Anterior cingulate cortex (tissue), 58 donors: ENCODE measurements around the gene RNASE2.
"Not testable (repeated sequence)": the region's sequence is repeated elsewhere in the genome, so short reads cannot be mapped to it uniquely, and the experiment has no call there.

Source experiments
- DNase-seq, 58 donors: peaks; one replicate each; lab custom pipeline; 2025; lab: John Stamatoyannopoulos, UW

Gene RNASE2

DNA sequence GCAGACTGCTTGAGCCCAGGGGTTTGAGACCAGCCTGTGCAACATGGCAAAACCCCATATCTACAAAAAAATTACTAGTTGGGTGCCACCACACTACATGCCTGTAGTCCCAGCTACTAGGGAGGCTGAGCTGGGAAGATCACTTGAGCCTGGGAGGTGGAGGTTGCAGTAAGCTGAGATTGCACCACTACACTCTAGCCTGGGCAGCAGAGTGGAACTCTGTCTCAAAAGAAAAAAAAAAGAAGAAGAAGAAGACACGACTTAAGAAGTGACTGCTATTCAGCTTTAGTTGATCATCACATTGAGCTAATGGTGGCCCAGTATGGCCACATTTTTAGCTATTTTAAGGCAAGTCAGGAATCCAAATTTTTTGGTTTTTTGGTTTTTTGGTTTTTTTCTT, 25.6 kb downstream of the RNASE2 start:
- DNase-seq, result no peak

DNA sequence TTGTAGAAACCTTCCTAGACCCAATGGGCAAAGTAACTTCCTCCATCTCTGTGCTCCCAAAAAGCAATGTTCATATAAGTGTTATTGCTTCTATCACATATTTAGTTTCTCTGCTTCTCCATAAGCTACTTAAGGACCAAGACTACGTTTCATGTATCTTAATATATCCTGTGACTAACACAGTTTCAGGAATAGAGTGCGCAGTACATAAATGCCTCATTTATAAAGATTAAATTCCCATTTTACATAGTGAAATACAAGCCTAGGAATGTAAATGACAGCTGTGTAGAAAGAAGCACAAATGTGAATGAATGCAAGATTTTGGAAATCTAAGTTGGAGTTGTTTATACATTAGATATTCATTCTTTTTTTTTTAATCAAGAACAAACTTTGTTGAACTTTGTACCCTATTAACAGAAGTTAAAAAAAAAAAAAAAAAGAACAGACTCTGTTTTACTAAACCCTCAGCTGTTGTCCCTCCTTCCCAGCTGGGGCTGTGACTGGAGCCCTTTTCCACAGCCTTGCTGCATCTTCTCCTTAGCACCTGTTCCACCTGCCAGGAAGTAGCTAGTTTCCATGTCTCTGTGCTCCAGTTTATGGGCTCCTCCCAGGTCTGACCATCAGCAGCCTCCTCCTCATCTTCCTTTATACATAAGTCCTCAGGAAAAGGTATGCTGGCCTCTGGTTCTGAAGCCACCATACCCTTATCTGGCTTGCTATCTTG, 27.5 kb downstream of the RNASE2 start:
- DNase-seq, result no peak

DNA sequence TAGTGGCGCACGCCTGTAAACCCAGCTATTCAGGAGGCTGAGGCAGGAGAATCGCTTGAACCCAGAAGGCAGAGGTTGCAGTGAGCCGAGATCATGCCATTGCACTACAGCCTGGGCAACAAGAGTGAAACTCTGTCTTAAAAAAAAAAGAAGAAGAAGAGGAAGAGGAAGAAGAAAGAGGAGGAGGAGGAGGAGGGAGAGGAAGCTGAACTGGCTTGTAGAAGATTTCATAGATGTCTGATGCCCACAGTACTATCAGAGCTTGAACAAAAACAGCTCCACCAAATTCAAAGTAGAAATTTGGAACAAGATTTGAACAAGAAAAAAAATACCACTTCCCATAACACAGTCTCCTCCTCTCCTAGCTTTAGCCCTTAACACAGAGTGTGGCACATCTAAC, 30.4 kb downstream of the RNASE2 start:
- not testable (repeated sequence) for DNase-seq

DNA sequence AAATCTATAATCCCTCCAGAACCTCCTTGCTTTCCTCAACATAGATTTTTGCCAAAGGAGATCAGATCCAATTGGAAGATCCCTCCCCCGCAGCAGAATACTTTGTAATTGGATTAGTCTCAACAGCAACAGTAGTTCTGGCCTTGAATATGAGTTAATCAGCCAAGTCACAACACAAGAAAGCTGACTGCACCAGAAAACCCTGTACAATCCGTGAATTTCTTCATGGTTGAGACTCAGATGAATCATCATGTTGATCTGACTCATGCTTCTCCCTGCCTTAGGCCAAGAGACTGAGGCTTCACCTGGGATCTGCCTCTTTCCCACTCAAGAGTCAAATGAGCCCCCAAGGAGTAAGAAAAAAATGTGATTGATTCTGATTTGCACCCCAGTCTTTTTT, 31.5 kb downstream of the RNASE2 start:
- peak in 5 of 58 donors; percentile 0 to 46 (median 5) for DNase-seq

DNA sequence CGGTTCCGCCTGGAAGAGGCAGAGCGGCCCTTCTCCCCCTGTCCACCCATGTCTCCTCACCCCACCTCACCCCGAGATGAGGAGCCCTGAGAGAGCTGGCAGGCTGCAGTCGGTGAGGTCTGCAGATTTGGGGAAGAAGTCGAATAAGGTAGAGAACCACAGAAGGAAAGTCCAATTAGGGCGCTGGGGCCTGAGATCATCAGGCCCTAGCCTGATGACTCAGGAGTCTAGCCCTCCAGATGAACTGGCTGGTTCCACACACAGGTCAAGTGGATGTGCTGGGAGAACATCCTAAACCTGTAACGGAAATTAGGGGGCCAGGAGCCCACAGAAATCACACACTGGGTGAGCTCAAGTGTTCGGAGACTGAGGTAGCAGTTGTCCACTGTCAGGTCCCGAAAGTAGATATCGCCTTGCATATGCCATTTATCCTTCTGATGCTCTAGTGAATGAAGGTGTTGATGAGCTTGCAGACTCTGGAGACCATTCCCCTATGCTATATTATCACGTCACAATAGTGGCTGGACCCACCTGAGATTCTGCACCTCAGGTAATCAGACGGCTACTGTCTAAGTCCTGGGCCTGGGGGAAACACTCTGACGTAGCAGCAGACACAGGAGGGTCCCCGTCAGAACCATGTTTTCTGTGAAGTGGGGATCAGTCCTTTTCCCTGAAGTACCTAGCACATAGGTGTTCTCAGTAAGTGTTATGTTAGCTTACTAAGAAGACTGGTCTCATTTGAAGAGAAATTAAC, 33.6 kb downstream of the RNASE2 start:
- peak in 2 of 58 donors; percentile 4 to 6 for DNase-seq

DNA sequence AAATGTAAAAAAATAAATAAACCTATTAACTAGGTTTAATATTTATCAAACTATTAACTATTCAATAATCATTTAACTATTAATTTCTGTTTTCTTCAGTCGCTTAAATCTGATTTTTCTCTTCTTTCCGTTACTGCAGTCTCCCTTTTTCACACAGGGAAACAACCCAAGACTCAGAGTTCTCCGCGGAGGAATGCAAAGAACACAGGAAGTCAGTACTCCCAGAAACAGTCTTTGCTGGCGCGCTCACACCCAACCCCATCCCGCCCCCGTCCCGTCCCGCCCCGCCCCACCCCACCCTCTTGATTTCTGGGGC, 34.1 kb downstream of the RNASE2 start:
- DNase-seq, result no peak

DNA sequence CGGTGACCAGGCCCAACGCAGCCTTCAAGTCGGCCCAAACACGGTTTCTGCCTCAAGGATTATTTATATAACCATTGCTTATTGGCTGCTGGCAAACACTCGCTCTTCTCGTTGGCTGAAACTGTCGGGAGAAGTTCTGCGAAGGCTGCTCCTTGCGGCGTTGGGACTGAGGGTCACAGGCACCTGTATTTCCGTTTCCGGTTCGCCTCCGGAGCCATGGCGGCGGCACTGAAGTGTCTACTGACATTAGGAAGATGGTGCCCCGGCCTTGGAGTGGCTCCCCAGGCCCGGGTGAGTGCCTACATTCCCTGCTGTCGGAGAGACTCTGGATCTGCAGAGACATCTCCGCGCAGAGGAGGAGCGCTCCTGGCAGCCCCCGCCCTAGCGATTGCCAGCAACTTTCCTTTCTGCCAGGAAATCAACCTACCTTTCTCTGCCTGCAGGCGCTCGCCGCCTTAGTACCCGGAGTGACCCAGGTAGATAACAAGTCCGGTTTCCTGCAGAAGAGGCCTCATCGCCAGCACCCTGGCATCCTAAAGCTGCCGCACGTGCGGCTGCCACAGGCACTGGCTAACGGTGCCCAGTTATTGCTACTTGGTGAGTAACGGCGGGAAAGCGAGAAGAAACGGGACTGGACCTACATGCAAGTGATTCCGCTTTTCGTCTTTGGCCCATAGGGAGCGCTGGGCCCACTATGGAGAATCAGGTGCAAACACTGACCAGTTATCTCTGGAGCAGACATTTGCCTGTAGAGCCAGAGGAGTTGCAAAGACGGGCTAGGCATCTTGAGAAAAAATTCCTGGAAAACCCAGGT, 34.7 kb downstream of the RNASE2 start, which contains the start of gene METTL17:
METTL17 (plus strand) TSS at position 194 of the 814 bp plus-strand sequence; CDS start at position 217, 23 bp downstream.
- peak; percentile 53 to 96 (median 86) for DNase-seq

DNA sequence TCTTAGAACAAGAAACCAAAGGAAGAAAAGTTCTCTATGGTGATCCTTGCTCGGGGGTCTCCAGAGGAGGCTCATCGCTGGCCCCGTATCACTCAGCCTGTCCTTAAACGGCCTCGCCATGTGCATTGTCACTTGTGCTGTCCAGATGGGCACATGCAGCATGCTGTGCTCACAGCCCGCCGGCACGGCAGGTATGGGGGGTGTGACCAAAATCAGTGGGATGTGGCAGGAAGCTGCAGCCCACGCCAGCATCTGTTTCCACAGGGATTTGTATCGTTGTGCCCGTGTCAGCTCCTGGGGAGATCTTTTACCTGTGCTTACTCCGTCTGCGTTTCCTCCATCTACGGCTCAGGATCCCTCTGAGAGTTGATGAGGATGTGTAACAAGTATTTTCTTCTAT, 41.2 kb downstream of the RNASE2 start:
- DNase-seq, result no peak

DNA sequence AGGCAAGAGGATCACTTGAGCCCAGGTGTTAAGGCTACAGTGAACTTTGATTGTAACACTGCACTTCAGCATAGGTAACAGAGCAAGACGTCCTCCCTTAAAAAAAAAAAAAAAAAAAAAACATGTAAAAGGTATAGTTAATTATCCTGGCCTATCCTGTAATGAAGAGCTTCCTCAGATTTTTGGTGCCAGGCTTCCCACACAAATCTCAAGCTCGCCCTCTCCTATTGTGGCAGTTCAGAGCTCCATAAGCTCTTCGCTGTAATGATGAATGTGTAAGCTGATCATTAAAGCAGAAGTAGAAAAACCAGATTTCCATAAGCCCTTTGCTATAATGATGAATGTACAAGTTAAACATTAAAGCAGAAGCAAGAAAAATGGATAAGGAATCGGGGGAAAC, 41.8 kb downstream of the RNASE2 start:
- DNase-seq, result no peak

DNA sequence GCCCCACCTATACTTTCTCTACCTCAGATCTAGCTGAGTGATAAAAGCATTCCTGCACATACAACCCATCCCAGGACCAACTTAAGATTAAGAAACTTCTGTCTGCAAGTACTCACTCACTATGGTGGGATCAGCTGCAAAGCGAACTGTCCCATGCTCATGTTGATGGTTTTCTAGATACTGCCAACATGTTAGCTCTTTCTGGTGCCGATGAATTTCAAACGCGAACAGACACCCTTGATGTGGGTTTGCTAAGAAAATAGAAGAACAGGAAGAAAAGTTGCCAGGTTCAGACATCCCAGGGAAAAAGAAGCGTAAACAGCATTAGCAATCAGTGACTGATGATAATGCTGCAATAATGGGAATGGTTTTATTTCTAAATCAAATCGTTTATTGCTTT, 42.3 kb downstream of the RNASE2 start:
- no peak for DNase-seq

DNA sequence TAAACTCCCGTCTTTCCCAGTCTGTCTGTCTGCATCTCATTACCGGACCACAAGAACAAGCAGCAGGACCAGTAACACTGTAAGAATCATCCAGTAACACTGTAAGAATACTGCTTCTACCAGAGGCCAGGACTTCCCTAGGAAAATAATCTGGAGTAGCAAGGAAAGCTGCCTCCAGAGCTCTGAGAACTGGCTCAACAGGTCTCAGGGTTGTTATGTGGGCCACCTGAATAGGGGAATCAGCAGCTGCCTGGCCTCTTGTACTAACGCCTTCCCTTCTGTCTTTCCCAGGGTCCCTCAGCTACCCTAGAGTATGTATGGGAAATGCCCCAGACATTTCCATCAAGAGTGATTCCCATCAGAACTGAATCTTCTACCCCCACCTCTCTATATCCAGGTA, 42.9 kb downstream of the RNASE2 start:
- no peak for DNase-seq

DNA sequence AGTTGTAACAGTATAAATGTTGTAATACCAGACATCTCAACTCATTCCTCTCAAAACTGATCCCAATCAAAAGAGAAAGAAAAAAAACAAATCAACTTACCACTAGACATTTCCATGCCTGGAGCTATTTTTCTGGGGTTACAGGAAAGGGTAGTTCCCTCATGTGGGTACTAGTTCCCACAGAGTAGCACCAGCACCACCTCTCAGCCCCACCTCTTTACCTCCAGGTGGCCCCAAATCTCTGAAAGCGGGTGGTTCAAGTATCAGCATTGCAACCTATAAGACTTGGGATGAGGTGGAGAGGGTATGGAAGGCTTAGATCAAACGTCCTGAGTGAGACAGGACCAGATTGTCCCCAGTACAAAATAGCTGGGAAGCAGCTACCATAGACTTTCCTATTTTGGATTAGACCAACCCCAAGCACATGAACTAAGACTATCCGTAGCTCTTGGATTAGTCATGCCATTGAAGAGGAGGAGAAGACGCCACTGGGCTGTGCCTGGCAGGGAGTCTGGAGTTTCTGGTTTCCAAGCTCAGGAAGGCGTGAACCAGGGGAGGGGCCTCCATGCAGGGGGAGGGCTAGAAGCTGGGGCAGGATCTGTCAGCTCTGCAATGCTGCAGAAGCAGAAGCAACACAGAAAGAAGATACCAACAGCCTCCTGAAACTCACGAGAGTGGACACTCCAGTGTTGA, 43.5 kb downstream of the RNASE2 start, which contains the start of gene SLC39A2:
SLC39A2 (plus strand) TSS at position 620 of the 693 bp plus-strand sequence. CDS start 154 bp downstream, outside the sequence.
- DNase-seq, result peak in 1 of 58 donors; percentile 11

DNA sequence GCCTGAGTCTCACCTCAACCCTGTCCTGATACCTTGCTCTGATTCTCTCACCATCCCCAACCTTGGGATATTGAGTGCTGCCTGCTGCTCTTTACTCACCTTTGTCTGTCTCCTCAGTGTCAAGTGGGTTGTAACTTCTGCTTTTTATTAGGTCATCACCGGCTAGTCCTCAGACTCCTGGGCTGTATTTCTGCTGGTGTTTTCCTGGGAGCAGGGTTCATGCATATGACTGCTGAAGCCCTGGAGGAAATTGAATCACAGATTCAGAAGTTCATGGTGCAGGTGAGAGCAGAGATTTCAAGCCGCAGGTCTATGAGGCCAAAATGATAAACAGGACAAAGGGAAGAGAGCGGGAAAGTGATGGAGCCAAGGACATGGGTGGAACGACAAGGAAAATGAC, 44.3 kb downstream of the RNASE2 start:
- DNase-seq, result no peak

DNA sequence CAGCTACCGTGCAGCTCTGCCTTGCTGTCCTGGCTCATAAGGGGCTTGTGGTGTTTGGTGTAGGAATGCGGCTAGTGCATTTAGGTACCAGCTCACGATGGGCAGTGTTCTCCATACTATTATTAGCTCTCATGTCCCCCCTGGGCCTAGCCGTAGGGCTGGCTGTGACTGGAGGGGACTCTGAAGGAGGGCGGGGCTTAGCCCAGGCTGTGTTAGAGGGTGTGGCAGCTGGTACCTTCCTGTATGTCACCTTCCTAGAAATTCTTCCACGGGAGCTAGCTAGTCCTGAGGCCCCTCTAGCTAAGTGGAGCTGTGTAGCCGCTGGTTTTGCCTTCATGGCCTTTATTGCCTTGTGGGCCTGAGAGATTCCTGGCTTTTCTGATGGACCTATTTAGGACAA, 45.9 kb downstream of the RNASE2 start:
- no peak for DNase-seq

DNA sequence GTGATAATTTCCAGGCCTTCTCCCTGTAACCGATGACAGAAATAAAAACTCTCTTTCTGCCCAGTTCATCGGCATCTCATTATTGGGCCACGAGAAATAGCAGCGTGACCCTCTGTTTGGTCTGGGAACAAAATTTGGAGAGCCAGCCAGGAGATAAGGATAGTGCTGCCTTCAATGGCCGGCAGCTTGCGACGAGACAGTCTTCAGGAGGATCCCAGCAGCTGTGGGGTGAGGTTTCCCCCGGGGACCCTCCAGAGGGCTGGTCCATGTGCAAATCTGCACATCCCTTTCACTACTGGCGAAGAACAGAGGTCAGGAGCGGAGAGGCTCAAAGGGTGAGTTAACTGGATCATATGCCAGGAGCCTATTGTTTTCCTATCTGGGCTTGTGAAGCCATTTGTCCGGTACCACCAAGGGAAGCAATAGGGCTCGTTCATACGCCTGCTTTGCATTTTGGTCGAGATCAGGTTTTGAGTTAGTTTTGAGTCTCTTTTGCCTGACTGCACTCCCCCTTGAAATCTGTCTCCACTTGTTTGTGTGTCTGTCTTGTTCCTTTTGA, 48.6 kb downstream of the RNASE2 start:
- no peak for DNase-seq
